SU-DHL-6 (cell line): Measurements from ENCODE around the gene ITSN2.

ENCODE experiments used
- H2AFZ ChIP-seq: fragments of 200-600 bp; sonication (generic); 2 replicates; pipeline ENCODE4 v1.6.1; 2014; ENCODE audit warnings: low read depth, mild to moderate bottlenecking, moderate library complexity, mixed read lengths, antibody characterized with exemption, low read length; ENCODE audit not compliant: severe bottlenecking
- H3F3A ChIP-seq: fragments of 200-600 bp; shearing (Covaris generic); 2 replicates; pipeline ENCODE4 v1.6.0; 2016; ENCODE audit warnings: antibody characterized with exemption, mild to moderate bottlenecking; ENCODE audit not compliant: insufficient read depth
- H3K27ac ChIP-seq: fragments of 200-600 bp; sonication (generic); 2 replicates; pipeline ENCODE4 v1.5.1; 2016; ENCODE audit warnings: low read depth, mild to moderate bottlenecking, low read length, moderate library complexity, mixed read lengths
- H3K27me3 ChIP-seq: fragments of 200-600 bp; sonication (generic), shearing (Covaris generic); 2 replicates; pipeline ENCODE4 v1.6.0; 2014; ENCODE audit warnings: mild to moderate bottlenecking, low read length
- H3K36me3 ChIP-seq: fragments of 200-600 bp; sonication (generic); 2 replicates; pipeline ENCODE4 v1.6.1; 2014; ENCODE audit warnings: mild to moderate bottlenecking, low read length, mixed read lengths
- H3K4me2 ChIP-seq: fragments of 300-600, 200-600 bp; shearing (Covaris generic), sonication (generic); 2 replicates; pipeline ENCODE4 v1.6.0; 2014; ENCODE audit warnings: low read length, low read depth, mild to moderate bottlenecking; ENCODE audit not compliant: poor library complexity, severe bottlenecking
- H3K4me3 ChIP-seq: fragments of 200-600 bp; sonication (generic); 2 replicates; pipeline ENCODE4 v1.5.1; 2014; ENCODE audit warnings: antibody characterized with exemption, low read length, mild to moderate bottlenecking, mixed read lengths; ENCODE audit not compliant: insufficient read depth, poor library complexity, severe bottlenecking
- H3K79me2 ChIP-seq: fragments of 200-600 bp; sonication (generic); 2 replicates; pipeline ENCODE4 v1.6.1; 2014; ENCODE audit warnings: mild to moderate bottlenecking, low read length, moderate library complexity; ENCODE audit not compliant: insufficient read depth
- H3K9ac ChIP-seq: fragments of 200-600 bp; sonication (generic); 2 replicates; pipeline ENCODE4 v1.7.0; 2014; ENCODE audit warnings: mild to moderate bottlenecking, low read length
- H3K9me2 ChIP-seq: fragments of 200-600 bp; sonication (generic); replicated peaks from 2 replicates; pipeline ENCODE4 v1.6.1; 2014; ENCODE audit warnings: low read length; ENCODE audit not compliant: insufficient read depth
- H3K9me3 ChIP-seq: fragments of 200-600 bp; sonication (generic); 2 replicates; pipeline ENCODE4 v1.6.1; 2014; ENCODE audit warnings: low read length, mixed read lengths; ENCODE audit not compliant: insufficient read depth
- H4K20me1 ChIP-seq: fragments of 200-600 bp; sonication (generic); 2 replicates; pipeline ENCODE4 v1.6.1; 2014; ENCODE audit warnings: low read depth, mild to moderate bottlenecking, antibody characterized with exemption, low read length, moderate library complexity, mixed read lengths
- CTCF ChIP-seq: fragments of 200-600 bp; sonication (generic); IDR thresholded peaks from one replicate; pipeline ENCODE4 v1.5.1; 2017; ENCODE audit warnings: antibody characterized with exemption, mild to moderate bottlenecking, low read length, moderate library complexity; ENCODE audit not compliant: insufficient read depth, poor library complexity, severe bottlenecking
- EZH2phosphoT487 ChIP-seq: fragments of 200-600 bp; sonication (generic), shearing (Covaris generic); conservative IDR thresholded peaks from 2 replicates; pipeline ENCODE4 v1.6.1; 2018; ENCODE audit warnings: mild to moderate bottlenecking, antibody characterized with exemption, low read length, moderate library complexity, mixed read lengths

The ITSN2 gene

GRCh38 chr2:24354395-24354794, 5.9 kb downstream of the ITSN2 start:
- Histone ChIP-seq H3K27me3 (no peaks in the 10 kb centered on the region), H3K9me3 (no peaks in the 10 kb centered on the region), H3K36me3 (no peaks in the 10 kb centered on the region), H3K4me2 (peak overlapping the region; percentile 40), H3K9ac (no peak overlapping the region), H3K27ac (peak overlapping the region; percentile 13; the same call in 1 of the 2 replicates), H3K4me3 (no peak overlapping the region), H3F3A (peaks cover 16% of the 10 kb centered on the region), H2AFZ (no peak overlapping the region), H3K79me2 (peaks cover 98% of the 10 kb centered on the region), H4K20me1 (peaks cover 27% of the 10 kb centered on the region), H3K9me2 (no peaks in the 10 kb centered on the region)
- TF ChIP-seq CTCF, result no peak
- TF ChIP-seq EZH2phosphoT487, result no peak

- H4K20me1 ChIP-seq, result peaks cover 27% of the 10 kb centered on the region
- H3K9me3 ChIP-seq, result no peaks in the 10 kb centered on the region
- no peaks in the 10 kb centered on the region for H3K36me3 ChIP-seq
- peaks cover 98% of the 10 kb centered on the region for H3K79me2 ChIP-seq
- TF ChIP-seq EZH2phosphoT487 (no peak), CTCF (no peak)
- H2AFZ ChIP-seq, result no peak overlapping the region
- H3K27me3 ChIP-seq, result no peaks in the 10 kb centered on the region
- H3K4me2 ChIP-seq, result no peak overlapping the region
- peaks cover 16% of the 10 kb centered on the region for H3F3A ChIP-seq
- no peak overlapping the region for H3K4me3 ChIP-seq
- no peak overlapping the region for H3K9ac ChIP-seq
- no peak overlapping the region for H3K27ac ChIP-seq
- H3K9me2 ChIP-seq, result no peaks in the 10 kb centered on the region
Observed at GRCh38 chr2:24353973-24354372, 6.4 kb downstream of the ITSN2 start.

- Histone ChIP-seq H3K36me3 (no peaks in the 10 kb centered on the region), H3K9me3 (no peaks in the 10 kb centered on the region), H3K27ac (no peak overlapping the region), H3F3A (peaks cover 12% of the 10 kb centered on the region), H3K27me3 (no peaks in the 10 kb centered on the region), H2AFZ (no peak overlapping the region), H3K4me2 (no peak overlapping the region), H3K4me3 (no peak overlapping the region), H3K9ac (no peak overlapping the region), H4K20me1 (peaks cover 27% of the 10 kb centered on the region), H3K79me2 (peaks cover 98% of the 10 kb centered on the region), H3K9me2 (no peaks in the 10 kb centered on the region)
- TF ChIP-seq CTCF (no peak), EZH2phosphoT487 (no peak)
Observed at GRCh38 chr2:24353364-24353763, 7.0 kb downstream of the ITSN2 start.
